GM12892 (cell line): Measurements from ENCODE around the gene MED13L.

Experiments used
- DNase-seq: peaks from one replicate; pipeline ENCODE4 v3.0.0; 2011; ENCODE audit not compliant: insufficient read length
- FAIRE-seq: peaks from 2 replicates; lab custom pipeline; 2011; peaks lifted over from hg19 to GRCh38; lab: Jason Lieb, UNC
- POLR2A ChIP-seq: IDR thresholded peaks from 2 replicates; pipeline ENCODE4 v1.6.1; 2011; ENCODE audit warnings: low read depth, low read length, control low read depth
- POLR2AphosphoS5 ChIP-seq: IDR thresholded peaks from 2 replicates; pipeline ENCODE4 v1.6.1; 2011; ENCODE audit warnings: low read depth, low read length, control low read depth
- TAF1 ChIP-seq: IDR thresholded peaks from 2 replicates; pipeline ENCODE4 v1.6.1; 2011; ENCODE audit warnings: low read depth, mild to moderate bottlenecking, control low read depth, low read length, borderline replicate concordance

Gene MED13L

DNA sequence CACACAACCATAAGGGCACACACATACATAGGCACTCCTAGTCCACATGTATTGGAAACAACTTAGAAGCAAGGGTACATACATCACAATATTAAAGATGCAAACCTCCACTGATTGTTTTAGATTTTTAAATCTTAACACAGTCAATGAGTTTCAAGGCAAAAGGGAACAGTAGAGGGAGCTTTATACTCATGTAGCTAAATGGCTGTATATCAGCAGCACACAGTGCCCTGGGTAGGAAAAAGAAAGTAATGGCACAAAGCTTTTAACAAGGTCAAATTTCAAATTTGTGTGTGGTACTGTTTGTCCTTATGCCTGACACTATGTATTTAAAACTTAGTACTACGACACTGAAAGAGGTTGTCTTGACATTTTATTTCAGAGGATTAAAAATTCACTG lies 262.0 kb downstream of the MED13L start:
- TF ChIP-seq POLR2AphosphoS5 (no peak), TAF1 (no peak), POLR2A (no peak)
- DNase-seq (no peak), FAIRE-seq (peak; percentile 65)

DNA sequence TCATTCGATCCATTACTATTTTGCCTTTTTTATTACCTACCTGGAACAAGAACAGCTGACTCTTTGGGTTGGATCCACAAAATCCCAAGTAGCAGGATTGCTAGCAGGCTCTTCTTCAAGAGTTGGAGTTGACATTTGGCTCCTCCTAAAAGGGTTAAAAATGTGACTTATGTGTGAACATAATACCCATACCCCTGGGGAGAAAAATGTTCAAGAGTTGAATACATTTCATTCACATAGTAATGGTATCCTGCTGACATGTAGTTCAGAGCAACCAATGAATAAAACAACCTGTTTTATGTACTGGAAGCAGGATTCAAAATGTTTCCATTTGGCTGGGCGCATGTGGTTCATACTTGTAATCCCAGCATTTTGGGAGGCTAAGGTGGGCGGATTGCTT lies 264.7 kb downstream of the MED13L start:
- DNase-seq = no peak
- no peak for FAIRE-seq
- TF ChIP-seq TAF1 = no peak
- TF ChIP-seq POLR2A = no peak
- no peak for TF ChIP-seq POLR2AphosphoS5

DNA sequence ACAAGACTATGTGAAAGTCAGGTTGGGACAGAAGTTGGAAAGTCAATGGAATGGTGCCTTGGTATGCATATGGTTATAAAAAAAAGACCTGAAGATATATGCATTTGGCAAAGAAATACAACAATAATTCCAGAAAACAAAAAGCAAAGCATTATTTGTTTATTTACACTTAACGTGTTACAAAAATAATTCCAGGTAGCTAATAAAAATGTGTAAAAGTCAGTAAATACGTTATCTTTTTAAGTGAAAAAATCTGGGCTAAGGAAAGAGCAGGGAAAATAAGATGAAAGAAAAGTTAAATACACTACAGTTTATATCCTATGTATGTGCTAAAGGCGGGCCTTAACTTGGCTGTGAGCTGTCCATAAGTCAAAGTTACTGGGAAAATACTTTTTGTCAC lies 266.3 kb downstream of the MED13L start:
- no peak for FAIRE-seq
- TF ChIP-seq POLR2A = no peak
- no peak for TF ChIP-seq TAF1
- no peak for TF ChIP-seq POLR2AphosphoS5
- DNase-seq = no peak

DNA sequence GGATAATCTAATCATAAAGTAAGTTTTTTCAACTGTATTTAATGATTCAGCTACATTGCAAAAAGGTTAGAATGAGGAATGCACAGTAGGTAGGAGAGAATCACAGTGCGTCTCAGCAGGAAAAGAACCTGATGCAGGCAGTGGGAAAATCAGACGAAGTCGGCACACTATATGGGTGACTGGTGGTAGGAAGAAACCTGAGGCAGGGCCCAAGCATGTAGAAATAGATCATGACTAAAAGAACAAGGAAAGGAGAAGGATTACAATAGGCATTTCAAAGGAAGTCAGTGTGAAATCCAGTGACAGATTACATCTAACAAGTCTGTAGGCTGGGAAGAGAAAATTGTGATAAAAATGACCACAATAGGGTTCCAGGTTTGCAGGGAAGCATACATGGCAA lies 267.0 kb downstream of the MED13L start:
- no peak for TF ChIP-seq POLR2A
- TF ChIP-seq POLR2AphosphoS5 = no peak
- no peak for TF ChIP-seq TAF1
- DNase-seq = no peak

DNA sequence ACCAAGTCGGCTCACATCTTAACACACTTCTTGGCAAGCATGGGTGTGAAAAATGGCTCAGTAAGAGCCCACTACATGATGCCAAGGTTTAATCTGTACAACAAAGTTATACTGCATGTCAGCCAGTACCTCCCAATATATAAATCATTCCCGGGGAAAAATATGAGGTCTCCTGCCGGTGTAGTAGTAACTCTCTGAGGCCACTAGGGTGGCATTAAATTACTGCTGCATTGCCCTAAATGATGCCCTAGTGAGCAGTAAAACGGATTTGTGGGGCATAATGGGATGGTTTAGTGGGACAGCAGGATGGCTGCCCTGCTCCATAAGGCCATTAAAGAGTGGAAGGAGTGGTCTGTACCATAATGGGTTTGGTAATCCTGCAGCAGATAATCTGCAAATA lies 267.7 kb downstream of the MED13L start:
- FAIRE-seq = no peak
- DNase-seq = no peak
- no peak for TF ChIP-seq TAF1
- no peak for TF ChIP-seq POLR2AphosphoS5
- TF ChIP-seq POLR2A = no peak

More for the DNA sequence above, 267.0 kb downstream of the MED13L start:
- FAIRE-seq = no peak

DNA sequence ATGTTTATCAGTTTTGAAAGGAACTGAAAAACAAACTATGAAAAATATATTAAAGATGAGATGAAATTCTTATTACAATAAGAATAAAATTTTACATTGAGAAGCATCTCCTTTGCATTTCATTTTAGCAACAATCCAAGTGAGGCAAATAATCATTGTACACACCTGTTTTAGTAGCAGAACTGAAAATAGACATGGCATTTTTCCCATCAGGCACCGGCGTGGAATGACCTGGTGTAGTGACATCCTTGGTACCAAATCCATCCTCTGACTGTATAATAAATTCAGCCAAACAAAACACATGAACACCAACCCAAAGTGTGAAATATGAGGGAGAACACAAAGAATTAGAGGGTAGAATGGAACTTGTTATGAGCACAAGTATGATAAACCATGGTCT lies 271.4 kb downstream of the MED13L start:
- TF ChIP-seq POLR2A = no peak
- no peak for TF ChIP-seq TAF1
- no peak for TF ChIP-seq POLR2AphosphoS5
- DNase-seq = no peak
- FAIRE-seq = no peak

DNA sequence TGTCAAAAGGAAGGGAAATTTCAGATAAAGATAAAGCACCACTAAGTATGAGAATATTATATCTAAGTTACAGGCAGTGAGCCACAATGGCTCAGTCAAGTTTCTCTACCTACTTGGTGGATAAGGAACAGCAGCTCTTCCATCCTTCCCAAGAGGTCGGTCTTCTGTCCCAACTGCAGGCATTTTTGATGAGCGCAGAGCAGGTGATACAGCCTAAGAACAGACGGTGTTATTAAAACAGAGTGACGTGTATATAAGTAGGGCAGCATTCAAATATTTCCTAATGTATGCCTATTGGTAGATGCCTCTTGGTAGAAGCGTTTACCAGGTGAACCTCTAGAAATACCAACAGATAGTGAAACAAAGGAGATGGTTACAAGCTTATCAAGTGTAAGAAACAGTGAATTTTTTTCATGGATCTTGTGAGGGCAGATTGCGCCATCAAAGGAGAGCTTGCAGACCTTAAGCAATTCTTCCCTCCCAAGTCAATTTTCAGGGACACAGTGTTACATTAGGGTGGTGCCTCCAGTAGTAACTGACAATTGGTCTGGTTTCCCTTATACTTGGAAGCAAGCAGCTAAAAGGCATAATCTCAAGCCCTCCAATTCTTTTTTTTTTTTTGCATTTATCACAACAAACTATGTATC lies 274.5 kb downstream of the MED13L start:
- no peak for FAIRE-seq
- TF ChIP-seq POLR2A = no peak
- DNase-seq = no peak

DNA sequence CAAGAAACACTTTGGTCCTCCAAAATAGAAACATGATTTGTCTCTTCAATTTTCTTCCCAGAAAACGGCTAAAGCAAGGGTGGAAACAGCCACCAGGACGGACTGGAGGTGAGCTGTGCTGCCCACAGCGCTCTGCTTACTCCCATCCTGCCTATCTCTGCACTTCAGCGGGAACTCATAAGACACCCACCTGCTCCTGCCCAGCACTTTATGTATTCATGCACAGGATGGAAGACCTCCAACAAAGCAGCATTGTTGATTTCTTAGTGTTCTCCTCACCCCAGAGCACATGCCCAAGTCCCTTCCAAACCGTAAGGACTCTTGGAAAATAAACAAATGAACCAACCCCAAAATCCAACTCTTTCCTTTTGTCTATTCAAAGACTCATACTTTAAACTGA lies 277.2 kb downstream of the MED13L start:
- TF ChIP-seq POLR2A = no peak
- no peak for TF ChIP-seq TAF1
- DNase-seq (no peak), FAIRE-seq (no peak)

DNA sequence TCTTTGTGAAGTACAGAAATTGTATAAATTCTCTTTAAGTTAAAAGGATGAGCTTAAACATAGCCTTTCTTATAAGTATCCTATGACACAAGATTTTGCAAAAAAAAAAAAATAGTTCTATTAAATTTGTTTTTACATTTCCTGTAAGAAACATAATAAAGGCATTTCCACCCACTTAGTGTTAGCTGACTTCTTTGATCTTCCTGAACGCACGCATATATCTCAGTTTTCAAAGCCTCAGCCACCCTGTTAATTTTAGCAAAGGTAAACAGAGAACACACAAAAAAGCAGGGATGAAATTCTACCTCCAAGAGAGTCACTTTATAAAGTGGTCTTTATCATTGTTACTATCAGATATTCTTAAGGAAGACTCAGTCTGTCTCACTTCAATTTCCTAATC lies 277.9 kb downstream of the MED13L start:
- TF ChIP-seq POLR2AphosphoS5 (no peak), POLR2A (no peak), TAF1 (no peak)
- FAIRE-seq (no peak), DNase-seq (no peak)

- TF ChIP-seq POLR2A = no peak
- no peak for TF ChIP-seq POLR2AphosphoS5
- TF ChIP-seq TAF1 = no peak
- no peak for DNase-seq
- FAIRE-seq = no peak
Measured at GRCh38 chr12:115998794-115999478, 278.6 kb downstream of the MED13L start.

DNA sequence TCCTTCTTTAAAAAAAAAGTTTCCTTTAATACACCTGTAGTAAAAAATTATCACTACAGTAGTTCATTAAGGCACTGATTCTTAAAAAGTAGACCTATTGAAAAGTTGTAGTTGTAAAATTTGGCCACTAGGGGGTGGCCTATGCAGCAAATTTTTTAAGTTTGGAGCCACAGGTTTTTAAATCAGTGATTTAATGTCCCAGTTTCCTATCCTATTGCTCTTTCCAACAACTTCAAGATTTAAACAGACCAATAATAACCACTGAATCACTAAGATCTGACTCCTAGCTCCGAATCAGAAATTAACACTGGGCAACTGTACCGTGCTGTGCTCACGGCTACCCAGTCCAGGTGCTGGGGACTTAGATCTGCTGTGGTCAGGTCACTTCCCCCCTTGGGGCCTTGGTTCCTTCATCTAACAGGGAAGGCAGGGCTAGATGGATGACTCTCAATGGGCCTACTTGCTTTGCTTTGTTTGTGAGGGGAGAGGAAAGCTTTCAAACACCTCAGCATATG lies 279.3 kb downstream of the MED13L start:
- DNase-seq (no peak), FAIRE-seq (peak; percentile 85)
- TF ChIP-seq TAF1 (no peak), POLR2AphosphoS5 (no peak), POLR2A (no peak)

DNA sequence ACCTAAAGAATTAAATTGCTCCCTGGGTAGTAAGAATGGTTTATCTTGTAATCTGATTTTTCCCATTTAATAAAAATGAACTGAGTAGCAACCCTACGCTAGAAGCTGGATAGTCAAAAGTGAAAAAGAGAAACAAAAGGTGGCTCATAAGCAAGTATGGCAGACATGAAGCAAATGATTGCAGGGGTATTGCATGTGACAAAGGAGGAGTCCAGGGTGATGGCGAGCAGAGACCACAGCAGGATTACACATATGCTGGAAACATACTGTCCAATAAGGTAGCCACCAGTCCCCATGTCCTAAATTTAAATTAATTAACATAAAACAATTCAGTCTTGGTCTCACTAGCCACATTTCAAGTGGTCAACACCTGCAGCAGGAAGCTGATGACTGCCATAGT lies 283.8 kb downstream of the MED13L start:
- DNase-seq = no peak
- TF ChIP-seq POLR2A (no peak), POLR2AphosphoS5 (no peak), TAF1 (no peak)
- FAIRE-seq = no peak
